Neural cell (in vitro differentiated cells): ENCODE results near the gene PRRX1.

Experiments used
- CTCF ChIP-seq: fragments of 450-650 bp; IDR thresholded peaks from 2 replicates; pipeline ENCODE4 v1.5.1; 2014; ENCODE audit warnings: antibody characterized with exemption, mild to moderate bottlenecking, moderate library complexity; ENCODE audit not compliant: poor library complexity, severe bottlenecking
- EP300 ChIP-seq: fragments of 450-650 bp; conservative IDR thresholded peaks from 2 replicates; pipeline ENCODE4 v1.6.1; 2014; ENCODE audit warnings: antibody characterized with exemption, mild to moderate bottlenecking, moderate library complexity; ENCODE audit not compliant: poor library complexity, severe bottlenecking
- EZH2 ChIP-seq: fragments of 200-600, 300-800 bp; shearing (Covaris generic), sonication (generic); IDR thresholded peaks from 2 replicates; pipeline ENCODE4 v1.6.1; 2014; ENCODE audit warnings: antibody characterized with exemption, low read length, borderline replicate concordance, mild to moderate bottlenecking; ENCODE audit not compliant: insufficient read depth, poor library complexity, severe bottlenecking
- MXI1 ChIP-seq: fragments of 450-650 bp; conservative IDR thresholded peaks from 2 replicates; pipeline ENCODE4 v1.6.1; 2014; ENCODE audit warnings: antibody characterized with exemption, mild to moderate bottlenecking; ENCODE audit not compliant: poor library complexity, severe bottlenecking
- POLR2AphosphoS5 ChIP-seq: IDR thresholded peaks from 2 replicates; pipeline ENCODE4 v1.6.1; 2012

GRCh38 chr1:170669107-170669445 is 5.1 kb downstream of the PRRX1 start:
- TF ChIP-seq CTCF (no peak), POLR2AphosphoS5 (no peak), EZH2 (no peak), EP300 (no peak), MXI1 (no peak)
